Thyroid gland (tissue), 4 donors: Measurements from ENCODE around the gene KIF9.

Experiments used
- POLR2A ChIP-seq, 2 donors: fragments of 450-650 bp; IDR thresholded peaks; one replicate each; pipeline ENCODE4 v1.6.1; 2017; ENCODE audit warnings: antibody characterized with exemption in 2 of 2, mild to moderate bottlenecking in 2 of 2, moderate library complexity in 1 of 2
- TF ChIP-seq, protein P1 (sequence below), 6 experiments: fragments of 200-600 bp in 3 of 6; fragments of 450-650 bp in 3 of 6; sonication (generic) in 3 of 6; IDR thresholded peaks; one replicate each; pipeline ENCODE4 v1.5.1; 2016 to 2019; ENCODE audit warnings: antibody characterized with exemption in 6 of 6, mild to moderate bottlenecking in 2 of 6, inconsistent platforms in 1 of 6, moderate library complexity in 1 of 6

DNA sequence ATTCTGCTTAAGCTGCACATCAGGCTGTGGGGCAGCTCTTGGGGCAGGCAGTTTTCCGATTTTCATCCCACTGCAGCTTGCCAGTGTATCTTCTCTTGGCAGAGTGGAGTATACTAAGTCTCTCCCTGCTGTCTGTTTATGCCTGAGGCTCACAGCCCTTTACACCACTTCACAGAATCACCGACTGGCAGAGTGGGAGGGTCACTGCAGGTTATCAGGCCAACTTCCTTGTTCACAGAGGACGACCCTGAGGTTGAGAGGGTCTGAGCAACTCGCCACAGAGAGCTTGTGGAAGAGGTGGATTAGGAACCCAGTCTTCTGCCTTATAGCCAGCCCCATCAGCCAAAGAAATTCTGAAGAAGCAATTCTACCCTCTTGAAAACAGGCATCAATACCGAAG is 30.9 kb downstream of the KIF9 start:
- TF ChIP-seq, protein P1, sequence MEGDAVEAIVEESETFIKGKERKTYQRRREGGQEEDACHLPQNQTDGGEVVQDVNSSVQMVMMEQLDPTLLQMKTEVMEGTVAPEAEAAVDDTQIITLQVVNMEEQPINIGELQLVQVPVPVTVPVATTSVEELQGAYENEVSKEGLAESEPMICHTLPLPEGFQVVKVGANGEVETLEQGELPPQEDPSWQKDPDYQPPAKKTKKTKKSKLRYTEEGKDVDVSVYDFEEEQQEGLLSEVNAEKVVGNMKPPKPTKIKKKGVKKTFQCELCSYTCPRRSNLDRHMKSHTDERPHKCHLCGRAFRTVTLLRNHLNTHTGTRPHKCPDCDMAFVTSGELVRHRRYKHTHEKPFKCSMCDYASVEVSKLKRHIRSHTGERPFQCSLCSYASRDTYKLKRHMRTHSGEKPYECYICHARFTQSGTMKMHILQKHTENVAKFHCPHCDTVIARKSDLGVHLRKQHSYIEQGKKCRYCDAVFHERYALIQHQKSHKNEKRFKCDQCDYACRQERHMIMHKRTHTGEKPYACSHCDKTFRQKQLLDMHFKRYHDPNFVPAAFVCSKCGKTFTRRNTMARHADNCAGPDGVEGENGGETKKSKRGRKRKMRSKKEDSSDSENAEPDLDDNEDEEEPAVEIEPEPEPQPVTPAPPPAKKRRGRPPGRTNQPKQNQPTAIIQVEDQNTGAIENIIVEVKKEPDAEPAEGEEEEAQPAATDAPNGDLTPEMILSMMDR (IDR thresholded peaks at IDR 0.05) = no peak
- no peak for TF ChIP-seq POLR2A (IDR thresholded peaks at IDR 0.05)
